GM18951 (cell line): ENCODE measurements around the gene BHLHE41.

Source experiments
- POLR2A ChIP-seq: IDR thresholded peaks from 4 replicates; pipeline ENCODE4 v1.6.1; 2011; ENCODE audit warnings: mild to moderate bottlenecking; ENCODE audit not compliant: insufficient read length, insufficient read depth; ENCODE audit errors: extremely low read depth
- in situ Hi-C: fragments of 300-500 bp; cut with MboI; formaldehyde crosslinking; loops from one replicate; pipeline ENCODE4 v1.12.0; 2022; ENCODE audit warnings: low sequenced_read_pairs, mixed read lengths, inconsistent platforms; ENCODE audit not compliant: unreplicated experiment

The BHLHE41 gene

GRCh38 chr12:26150736-26151450 is 26.1 kb upstream of the BHLHE41 start:
- no peak for TF ChIP-seq POLR2A
- in situ Hi-C loops: no loop called here

DNA sequence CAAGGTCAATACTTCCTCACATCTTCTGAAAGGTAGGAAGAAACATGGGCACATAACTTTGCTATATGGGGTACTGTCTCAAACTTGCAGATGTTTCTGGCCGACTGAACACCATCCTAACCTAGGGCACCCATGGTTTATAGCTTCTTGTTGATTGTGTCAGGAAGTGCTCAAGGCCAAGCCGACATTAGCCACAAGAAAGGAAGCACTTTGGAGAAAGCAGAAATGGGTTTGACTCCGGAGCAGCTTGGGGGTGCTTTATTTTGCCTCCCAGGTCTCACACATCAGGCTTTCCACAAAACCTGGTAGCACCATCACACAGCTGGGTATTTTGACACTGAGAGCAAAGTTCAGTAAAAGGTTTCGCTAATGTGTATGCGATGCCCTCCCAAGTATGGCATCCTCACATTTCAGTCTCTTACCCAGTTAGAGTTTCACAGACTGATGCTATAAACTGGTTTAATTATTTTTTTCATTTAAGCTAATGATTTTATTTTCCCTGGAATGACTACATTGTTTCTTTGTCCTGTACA is 25.2 kb upstream of the BHLHE41 start:
- in situ Hi-C loops: no loop called here
- TF ChIP-seq POLR2A: no peak

GRCh38 chr12:26148291-26148690 is 23.5 kb upstream of the BHLHE41 start:
- no peak for TF ChIP-seq POLR2A
- in situ Hi-C loops: no loop called here

- in situ Hi-C loops: no loop called here
These were observed 18.5 kb upstream of the BHLHE41 start for GRCh38 chr12:26143291-26143690.

GRCh38 chr12:26138860-26139259 is 14.0 kb upstream of the BHLHE41 start:
- in situ Hi-C loops: no loop called here
- no peak for TF ChIP-seq POLR2A

More at GRCh38 chr12:26143291-26143690, 18.5 kb upstream of the BHLHE41 start:
- TF ChIP-seq POLR2A: no peak

DNA sequence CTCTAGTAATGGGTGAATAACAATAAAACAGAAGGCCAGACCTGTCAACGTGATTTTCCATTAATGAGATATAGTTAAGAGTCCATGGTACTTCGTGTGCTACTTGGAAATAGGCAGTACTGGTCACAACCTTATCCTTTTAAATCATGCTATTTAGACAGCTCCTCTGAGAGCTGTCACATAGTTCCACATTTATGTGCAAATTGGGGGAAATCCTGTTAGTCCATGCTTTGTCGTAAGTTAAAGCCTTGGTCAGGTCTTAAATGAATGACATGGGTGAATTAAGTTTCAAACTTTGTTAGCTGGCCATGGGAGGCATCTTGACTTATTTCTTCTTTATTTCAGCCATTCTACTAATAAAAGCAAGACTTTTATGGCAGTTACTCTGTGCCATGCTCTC is 11.9 kb upstream of the BHLHE41 start:
- in situ Hi-C loops: no loop called here
- no peak for TF ChIP-seq POLR2A

DNA sequence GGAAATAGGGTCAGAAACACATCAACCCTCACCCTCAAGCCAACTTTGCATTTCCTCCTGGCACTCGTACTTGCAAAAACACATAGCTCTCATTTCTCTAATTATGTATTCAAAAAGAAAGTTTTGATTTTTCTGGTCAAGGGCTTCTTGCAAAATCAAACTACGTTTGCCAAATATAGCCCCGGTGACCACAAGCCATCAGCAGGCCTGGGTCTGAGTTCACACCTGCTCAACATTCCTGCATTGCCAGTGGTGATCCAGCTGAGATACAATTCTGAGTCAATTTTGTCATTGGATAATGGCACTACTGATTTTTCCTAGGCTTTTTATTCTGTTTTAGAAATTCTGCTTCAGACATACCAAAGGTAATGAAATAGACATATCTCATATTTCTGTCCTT is 10.7 kb upstream of the BHLHE41 start:
- in situ Hi-C loops: no loop called here
- TF ChIP-seq POLR2A: no peak

GRCh38 chr12:26135010-26135420 is 10.2 kb upstream of the BHLHE41 start:
- no peak for TF ChIP-seq POLR2A
- in situ Hi-C loops: no loop called here

- no peak for TF ChIP-seq POLR2A
These were observed 9.7 kb upstream of the BHLHE41 start for GRCh38 chr12:26134540-26134939.

DNA sequence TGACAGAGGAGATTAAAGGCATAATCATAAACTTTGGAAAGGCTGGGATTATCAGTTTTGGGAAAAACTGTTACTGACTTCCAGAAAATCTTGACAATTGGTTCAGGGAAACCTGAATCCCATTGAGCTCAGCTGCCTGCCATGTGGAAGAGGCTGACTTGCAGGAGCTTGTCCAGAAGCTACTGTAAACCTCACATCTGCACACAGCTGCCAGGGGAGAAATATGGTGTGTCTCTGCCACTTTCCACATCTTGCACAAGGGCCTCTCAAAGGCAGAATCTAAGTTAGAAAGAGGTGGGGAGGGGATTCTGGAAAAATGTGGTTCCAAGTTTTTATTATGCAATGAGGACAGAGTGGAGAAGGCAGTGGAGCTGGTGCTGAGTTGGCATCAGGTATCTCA is 8.7 kb upstream of the BHLHE41 start:
- TF ChIP-seq POLR2A: no peak
- in situ Hi-C loops: no loop called here

More at GRCh38 chr12:26134540-26134939, 9.7 kb upstream of the BHLHE41 start:
- in situ Hi-C loops: no loop called here

GRCh38 chr12:26132866-26133265 is 8.0 kb upstream of the BHLHE41 start:
- no peak for TF ChIP-seq POLR2A
- in situ Hi-C loops: no loop called here

DNA sequence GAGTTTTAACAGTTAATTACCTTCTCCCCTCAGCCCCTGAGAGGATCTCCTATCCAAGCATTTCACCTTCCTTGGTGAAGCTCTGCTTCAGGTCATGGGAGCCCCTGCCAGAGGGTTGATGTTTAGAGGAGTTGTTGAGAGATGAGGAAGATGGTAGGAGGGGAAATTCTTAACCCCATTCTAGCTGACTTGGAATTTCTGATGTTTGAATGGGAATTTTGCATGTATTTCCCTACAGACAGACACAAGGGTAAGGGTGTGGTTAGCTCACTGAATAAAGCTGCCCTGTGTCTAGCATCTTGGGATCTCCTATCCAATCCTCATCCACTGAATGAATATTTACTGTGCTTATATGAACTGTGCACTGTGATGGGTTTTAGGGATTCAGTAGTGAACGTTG is 7.1 kb upstream of the BHLHE41 start:
- TF ChIP-seq POLR2A: no peak
- in situ Hi-C loops: no loop called here

- in situ Hi-C loops: no loop called here
These were observed 5.9 kb upstream of the BHLHE41 start for GRCh38 chr12:26130728-26131127.

DNA sequence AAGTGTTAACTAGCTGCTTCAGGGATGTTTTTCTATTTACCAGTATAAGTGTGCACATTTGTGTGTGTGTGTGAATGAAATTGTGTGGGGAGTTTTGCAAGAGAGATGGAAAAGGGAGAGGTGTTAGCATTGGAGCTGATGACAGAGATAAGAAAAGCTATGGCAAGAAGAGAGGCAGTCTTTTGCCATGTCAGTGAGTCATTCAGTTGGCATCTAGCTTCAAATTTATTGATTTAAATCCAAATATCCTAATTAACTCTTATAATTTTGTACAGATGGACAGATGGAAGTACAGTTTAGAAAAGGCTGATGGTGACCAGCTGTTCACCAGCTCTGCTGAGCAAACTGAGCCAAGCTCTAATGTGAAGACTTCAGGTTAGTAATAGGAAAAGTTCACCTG is 3.3 kb upstream of the BHLHE41 start:
- in situ Hi-C loops: no loop called here
- TF ChIP-seq POLR2A: no peak

More at GRCh38 chr12:26130728-26131127, 5.9 kb upstream of the BHLHE41 start:
- TF ChIP-seq POLR2A: no peak
